GM19452 (cell line): Measurements from ENCODE around the gene TANC1.
"Not testable (repeated sequence)": the region's sequence is repeated elsewhere in the genome, so short reads cannot be mapped to it uniquely, and the experiment has no call there.

ENCODE experiments used
- ATAC-seq: cut with Tn5 transposase; IDR thresholded peaks from one replicate; pipeline ENCODE4 v1.9.1; 2021; ENCODE audit not compliant: unreplicated experiment

TANC1 gene

DNA sequence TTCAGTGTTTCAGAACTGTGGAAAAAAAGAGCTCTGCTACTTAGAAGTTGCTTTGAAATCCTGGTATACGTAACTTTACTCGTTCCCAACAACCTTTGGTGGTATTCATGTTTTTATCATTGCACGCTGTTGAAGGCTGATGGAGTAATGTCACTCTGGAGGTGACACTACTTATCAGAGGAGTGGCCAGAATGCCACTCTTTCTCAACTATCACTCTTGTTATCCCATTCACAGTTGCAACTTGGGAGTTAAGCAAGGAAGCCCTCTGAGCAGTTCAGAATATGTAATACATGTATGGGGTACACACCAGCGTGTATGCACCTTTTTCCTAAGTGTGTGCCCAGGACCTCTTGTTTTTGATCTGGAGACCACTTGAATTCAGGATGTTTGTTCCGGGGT, 53.6 kb downstream of the TANC1 start:
- ATAC-seq: no peak

DNA sequence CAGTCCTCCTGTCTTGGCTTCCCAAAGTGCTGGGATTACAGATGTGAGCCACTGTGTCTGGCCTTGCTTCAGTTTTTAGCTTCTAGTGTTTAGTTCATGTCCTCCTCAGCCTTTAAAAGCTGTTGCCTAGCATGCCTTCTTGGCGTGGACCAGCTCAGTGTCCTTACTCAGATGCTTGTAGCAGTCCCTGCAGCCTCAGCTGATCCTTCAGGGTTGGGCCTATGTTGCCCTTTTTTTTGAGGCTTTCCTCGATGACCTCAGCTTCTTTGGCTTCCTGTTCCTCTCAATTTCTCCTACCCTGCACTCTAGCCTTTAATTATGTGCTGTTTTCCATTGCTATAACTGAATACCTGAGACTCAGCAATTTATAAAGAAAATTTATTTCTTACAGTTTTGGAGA, 57.7 kb downstream of the TANC1 start:
- ATAC-seq: no peak

DNA sequence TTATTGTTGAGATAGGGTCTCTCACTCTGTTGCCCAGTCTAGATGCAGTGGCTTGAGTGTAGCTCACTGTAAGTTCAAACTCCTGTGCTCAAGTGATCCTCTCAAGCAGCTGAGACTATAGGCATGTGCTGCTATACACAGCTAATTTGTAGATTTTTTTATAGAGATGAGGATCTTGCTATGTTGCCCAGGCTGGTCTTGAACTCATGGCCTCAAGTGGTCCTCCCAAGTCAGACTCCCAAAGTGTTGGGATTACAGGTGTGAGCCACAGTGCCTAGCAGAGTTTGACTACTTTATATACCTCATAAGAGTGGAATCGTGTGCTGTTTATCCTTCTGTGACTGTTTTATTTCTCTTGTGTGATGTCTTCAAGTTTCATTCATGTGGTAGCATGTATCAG, 60.3 kb downstream of the TANC1 start:
- ATAC-seq: no peak

DNA sequence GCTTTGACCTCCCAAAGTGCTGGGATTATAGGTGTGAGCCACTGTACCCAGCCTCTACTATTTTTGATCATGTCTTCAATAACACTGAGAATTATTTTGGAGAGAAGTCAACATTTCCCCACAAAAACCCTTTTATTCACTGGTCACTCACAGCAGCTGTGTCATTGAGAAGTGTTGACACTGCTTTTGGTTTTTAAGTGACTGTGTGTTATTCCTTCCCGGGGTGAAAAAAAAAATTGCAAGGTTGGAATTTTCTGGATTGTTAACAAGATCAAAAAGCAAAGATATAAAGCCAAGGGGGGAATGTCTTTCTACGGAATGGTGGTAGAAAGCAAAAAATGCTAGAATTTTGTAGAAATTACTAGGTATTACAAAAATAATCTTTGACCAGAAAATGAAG, 61.5 kb downstream of the TANC1 start:
- no peak for ATAC-seq

DNA sequence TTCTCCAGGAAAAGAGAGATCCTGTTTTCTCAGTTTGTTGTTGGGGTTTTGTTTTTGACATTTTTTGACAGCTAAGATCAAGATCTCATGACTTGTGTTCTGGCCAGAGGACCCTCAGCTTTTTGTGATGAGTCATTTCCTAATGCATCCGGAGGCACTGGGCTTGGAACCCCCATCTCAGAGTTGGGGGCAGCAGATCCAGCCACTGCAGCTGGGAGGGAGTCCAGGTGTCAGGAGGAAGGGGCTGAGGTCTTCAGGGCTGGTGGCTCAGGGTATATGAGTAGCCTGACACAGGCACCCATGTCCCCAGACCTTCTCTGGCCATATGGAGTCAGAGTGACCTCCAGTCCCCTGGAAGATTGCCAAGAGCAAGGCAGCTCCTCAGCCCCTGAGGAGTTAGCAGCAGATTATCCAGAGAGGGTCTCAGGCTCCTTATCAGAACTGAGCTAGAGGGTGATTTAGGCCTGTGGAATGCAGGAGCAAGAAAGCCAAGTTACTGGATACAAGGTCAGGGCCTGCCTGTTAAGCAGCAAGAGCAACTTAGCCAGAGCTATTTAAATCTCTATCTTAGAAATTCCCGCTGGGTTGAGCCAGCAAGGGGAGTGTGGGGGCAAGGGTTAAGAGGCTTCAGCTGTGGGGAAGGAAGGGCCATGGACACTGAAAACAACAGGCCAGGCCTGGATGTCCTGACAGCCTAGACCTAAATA, 62.4 kb downstream of the TANC1 start:
- ATAC-seq: no peak

DNA sequence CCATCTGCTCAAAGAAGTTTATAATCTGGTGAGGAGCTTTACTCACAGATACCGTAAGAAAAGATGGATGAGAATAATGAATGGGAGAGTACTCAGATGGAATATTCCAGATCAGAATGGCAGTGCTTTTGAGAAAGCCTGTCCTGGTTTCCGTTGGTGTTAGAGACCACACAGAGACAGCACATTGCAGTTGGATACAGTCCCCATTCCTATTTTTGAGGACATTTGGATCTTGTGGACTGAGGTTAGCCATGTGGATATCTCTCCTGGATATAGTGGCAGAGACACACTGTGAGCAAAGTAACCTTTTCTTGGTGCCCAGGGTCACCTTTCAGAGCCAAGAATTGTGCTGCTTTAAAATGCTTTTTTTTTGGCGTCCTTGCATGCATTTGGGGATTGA, 63.7 kb downstream of the TANC1 start:
- ATAC-seq: no peak

DNA sequence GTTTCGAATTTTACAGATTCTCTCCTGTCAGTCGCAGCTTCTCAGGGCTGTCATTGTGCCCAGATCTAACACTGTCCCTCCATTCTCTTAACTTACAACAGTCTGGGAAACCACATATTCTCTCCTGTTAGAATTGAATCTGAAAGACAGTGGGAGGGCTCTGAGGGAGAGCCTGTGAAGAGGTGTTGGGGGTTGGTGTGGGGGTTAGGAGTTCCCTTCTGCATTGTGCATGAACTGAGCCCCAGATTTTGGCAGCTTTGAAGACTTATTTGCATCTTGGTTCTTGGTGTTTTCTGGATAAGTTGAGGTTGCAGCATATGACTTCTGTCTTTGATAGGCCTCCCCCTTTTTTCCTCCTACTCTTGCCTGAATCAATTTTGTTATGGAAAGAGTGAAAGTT, 64.1 kb downstream of the TANC1 start:
- no peak for ATAC-seq

DNA sequence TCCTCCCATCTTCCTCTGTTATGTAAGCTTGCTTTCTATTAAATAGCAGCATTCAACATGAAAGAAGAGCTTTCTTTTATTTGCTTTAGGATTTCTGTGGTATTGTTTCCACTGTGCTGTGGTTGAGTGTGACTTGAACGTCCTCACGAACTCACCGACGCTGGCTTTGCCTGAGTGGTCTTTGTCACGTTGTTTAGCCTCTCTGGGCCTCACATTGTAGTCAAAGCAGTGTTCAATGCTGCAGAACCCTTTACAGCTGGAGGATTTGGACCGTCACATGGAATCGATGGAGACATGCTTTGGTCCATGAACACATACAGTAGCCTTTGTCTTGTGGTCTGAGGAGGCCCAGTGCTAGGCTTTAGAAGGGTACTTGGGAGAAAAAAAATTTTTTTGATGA, 66.3 kb downstream of the TANC1 start:
- no peak for ATAC-seq

DNA sequence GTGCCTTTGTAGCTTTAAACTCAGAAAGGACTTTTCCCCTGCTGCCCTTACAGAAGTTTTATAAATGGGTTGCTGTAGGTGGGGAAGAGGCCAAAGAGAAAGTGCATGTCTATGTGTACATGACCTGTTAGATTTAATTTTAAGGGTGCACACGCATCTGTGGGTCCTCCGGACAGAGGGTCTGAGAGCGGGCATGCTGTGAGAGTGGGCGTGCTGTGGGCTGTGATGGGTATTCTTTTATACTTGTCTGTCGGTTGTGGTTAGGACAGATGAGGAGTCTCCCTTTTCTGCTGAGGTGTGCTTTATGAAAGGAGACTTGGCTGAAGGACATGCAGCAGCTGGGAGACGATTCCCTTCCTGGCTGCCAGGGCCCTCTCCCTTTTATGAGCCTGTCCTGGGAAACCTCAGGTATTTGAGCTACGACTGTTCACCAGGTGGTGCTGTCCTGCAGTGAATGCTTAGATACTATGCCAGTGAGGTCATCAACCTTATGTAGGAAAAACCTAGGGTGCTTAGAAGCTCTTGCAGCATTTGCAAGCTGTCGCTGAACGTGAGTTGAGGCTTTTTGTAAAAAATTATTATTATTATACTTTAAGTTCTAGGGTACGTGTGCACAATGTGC, 67.5 kb downstream of the TANC1 start:
- no peak for ATAC-seq

DNA sequence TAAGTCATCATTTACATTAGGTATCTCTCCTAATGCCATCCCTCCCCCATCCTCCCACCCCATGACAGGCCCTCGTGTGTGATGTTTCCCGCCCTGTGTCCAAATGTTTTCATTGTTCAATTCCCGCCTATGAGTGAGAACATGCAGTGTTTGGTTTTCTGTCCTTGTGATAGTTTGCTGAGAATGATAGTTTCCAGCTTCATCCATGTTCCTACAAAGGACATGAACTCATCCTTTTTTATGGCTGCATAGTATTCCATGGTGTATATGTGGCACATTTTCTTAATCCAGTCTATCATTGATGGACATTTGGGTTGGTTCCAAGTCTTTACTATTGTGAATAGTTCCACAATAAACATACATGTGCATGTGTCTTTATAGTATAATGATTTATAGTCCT, 68.0 kb downstream of the TANC1 start:
- ATAC-seq: not testable (repeated sequence)

DNA sequence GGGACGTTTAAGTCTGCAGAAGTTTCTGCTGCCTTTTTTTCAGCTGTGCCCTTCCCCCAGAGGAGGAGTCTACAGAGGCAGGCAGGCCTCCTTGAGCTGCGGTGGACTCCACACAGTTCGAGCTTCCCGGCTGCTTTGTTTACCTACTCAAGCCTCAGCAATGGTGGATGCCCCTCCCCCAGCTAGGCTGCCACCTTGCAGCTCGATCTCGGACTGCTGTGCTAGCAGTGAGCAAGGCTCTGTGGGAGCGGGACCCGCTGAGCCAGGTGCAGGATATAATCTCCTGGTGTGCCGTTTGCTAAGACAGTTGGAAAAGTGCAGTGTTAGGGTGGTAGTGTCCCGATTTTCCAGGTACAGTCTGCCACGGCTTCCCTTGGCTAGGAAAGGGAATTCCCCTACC, 72.9 kb downstream of the TANC1 start:
- not testable (repeated sequence) for ATAC-seq

DNA sequence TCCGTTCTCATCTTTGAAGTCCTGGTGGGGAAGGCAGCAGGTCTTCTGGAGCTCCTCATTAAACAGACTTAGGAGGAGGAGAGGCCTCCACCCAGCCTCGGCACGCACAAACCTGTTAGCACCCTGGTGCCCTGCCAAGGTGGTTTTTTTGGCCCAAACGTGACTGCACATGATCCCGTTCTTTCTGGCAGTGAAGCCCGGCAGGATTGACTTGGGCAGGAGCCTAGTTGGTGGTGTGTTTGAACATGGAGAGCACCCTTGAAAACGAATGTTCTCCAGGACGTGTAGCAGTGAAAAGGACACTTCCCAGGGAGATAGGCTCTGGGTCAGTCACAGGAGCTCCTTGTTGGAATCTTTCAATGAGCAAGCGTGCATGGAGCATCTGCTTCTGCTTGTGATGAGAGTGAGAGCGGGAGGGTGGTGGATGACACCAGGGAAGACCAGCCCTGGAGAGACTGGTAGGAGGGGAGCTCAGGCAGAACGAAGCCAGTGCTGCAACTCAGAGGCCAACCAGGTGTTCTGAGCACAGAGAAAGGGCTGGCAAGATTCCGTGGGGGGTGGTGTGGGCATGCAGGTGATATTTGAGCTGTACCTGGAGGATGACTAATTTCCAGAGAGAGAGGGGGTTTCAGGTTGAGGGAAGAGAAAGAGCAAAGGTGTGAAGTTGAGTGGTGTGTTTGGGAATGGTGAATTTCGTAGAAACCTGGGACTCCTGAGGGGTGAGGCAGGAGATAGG, 73.8 kb downstream of the TANC1 start:
- no peak for ATAC-seq

DNA sequence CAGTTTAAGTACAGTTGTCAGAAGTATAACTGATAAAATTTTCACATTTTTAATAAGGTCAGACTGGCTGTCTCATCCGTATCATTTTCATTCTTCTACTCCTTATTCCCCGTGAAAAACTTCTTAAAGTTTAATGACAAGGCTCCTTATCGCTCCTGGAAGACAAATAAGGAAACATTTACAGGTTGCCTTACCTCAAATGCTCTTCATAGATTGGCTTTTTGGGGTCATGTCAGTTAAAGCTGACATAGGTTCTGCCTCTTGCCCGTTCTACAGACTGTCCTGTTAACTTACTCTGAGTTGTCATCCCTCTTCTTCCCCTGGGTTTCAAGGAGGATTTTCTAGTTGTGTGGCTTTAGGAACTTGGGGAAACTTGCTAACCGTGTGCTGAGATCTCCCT, 75.3 kb downstream of the TANC1 start:
- no peak for ATAC-seq

DNA sequence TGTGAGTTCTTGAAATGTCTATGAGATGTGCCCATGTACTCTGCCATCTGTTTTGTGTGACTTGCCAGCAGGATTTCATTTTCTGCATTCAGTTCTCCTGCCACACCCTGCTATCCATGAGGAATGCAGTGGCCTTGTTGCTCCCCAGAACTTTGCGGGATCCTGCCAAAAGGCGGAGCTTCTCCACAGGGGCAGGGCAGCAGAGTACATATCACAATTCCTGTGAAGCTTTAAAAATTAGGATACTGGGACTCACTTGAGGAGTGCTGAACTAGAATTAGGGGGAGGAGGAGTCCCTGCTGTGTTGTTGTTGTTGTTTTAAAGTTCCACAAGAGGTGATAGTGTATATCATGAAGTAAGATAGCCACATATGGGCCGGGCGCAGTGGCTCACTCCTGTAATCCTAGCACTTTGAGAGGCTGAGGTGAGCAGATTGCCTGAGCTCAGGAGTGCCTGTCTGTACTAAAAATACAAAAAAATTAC, 76.4 kb downstream of the TANC1 start:
- no peak for ATAC-seq

DNA sequence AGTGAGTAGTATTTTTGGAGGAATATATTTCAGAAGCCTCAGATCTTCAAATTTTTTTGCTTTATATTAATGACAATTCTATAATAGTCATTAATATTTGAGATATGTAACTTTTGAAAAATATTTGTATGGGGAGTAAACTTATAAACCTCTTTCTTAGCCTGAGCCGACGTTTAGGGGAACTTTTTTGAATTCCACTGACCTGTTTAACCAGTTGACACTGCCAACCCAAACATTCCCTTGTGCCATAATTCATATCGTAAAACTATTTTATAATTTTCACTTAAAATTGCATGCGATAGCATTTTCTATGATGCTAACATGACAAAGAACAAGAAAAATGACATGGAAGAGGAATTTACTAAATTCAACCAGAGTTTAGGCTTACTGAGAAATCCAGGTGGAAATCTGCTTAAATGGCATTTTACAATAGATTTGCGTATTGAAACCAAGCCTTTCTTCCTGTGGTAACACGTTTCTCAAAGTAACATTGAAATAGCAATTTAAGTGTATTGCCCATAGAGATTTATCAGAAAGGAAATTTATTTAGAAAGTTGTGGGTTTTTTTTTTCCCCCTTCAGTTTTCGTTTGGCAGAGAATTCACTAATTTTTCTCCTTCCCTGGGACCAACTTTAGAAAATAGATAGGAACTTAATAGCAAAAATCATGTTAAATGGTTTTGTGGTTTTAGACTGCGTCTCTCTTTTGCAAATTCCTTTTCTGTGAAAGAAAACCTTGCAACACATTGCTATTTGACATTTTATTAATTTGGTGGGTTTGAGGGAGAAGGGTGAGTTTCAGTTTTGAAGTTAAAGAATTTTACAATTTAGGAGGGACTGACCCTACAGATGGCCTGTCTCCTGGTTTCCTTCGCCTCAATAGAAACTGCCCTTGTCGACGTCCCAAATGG, 77.4 kb downstream of the TANC1 start:
- no peak for ATAC-seq

DNA sequence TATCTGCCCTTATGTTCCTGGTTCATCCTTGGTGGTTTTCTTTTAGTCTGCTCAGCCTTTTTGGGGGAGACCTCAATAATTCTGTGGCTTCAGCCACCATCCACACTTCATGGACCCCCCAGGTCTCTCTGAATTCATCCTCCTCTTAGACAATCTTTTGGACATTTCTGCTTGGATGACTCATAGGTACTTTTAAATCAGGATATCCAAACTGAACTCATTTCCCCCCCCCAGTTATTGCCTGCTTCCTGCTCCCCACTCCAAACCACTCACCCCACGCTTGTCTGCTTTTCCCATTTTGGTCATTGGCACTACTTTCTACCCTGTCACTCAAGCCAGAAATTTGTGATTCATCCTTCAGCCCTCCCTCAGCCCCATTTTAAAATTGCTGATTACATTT, 78.5 kb downstream of the TANC1 start:
- ATAC-seq: no peak

DNA sequence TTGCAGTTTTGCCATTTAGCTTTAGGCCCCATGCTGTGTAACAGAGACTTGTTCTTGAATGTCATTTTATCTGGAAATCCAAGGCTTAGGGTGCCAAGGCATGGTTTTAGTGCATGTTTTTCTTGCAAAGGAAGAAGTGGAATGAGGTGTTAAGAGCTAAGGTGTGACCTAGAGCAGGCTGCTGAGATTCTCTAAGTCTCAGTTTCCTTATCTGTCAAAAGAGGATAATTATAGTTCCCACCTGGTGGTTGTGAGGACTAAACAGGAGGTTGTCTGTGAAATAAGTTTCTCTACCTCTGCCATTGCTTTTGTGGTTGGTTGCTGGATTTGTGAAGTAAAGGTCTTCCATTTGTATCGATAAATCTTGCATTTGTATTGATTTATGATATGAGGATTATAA, 82.0 kb downstream of the TANC1 start:
- no peak for ATAC-seq

DNA sequence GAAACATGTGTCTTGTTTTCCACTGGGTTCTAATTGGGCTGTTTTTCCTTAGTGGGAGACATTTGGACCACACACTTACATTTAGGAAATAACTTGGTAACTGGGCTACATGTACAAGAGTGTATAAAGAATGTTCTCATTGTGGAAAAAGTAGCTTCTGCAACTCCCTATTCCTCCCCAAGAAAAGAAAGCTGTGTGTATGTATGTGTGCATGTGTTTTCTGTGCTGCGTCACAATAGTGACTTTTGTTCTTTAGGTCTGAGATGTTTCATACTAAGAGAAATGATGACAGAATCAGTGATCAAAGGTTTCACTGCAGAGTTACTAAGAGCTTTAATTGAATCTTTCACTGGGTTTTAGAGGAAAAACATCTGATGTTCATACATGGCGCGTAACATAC, 82.7 kb downstream of the TANC1 start:
- no peak for ATAC-seq

DNA sequence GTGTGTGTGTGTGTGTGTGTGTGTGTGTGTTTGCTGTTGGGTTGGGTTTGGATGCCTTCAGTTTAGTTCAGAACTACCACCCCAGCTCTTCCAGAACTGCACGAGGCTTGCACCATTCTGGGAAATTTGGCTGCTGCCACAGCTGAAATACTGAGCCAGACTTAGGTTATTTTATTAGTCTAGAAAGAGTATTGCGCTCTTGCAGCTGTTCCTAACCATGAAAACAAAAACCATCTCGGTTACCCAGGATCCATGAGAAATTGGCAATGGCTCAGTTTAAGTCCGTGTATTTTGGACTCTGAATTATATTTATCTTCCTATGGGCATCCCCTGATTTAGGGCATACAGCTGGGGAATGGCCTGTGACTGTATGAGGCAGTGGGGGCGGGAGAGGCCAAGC, 83.2 kb downstream of the TANC1 start:
- ATAC-seq: no peak

DNA sequence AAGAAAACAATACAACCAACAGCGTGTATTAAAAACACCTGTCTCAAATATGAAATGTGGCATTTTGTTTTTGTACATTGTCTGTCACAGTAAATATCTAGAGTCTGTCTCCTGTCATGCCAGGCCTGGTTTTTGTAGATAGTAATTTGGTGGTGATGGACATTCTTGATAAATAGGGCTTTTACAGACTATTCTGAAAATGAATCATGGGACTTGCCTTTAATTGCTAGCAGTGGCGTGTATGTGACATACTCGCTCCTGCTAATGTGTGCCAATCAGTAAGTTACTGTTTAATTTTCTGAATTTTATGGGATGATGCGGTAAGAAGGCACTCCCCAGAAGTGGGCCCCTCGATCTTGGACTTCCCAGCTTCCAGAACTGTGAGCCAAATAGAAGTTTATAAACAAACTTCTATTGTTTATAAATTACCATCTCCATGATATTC, 83.7 kb downstream of the TANC1 start:
- ATAC-seq: no peak
